AG09309 (cell line): ENCODE data around the gene CCDC191.

Source experiments
- DNase-seq: peaks from one replicate; pipeline ENCODE4 v3.0.0-alpha.2; 2010; ENCODE audit warnings: low read depth
- H3K4me3 ChIP-seq: 2 replicates; pipeline ENCODE4 v1.5.1; 2011; ENCODE audit warnings: mild to moderate bottlenecking, low read depth, low read length, moderate library complexity; ENCODE audit not compliant: control insufficient read depth
- TF ChIP-seq, protein P1 (sequence below): IDR thresholded peaks from 2 replicates; pipeline ENCODE4 v1.5.1; 2011; ENCODE audit warnings: mild to moderate bottlenecking, low read depth, low read length, inconsistent platforms; ENCODE audit not compliant: insufficient read depth, control insufficient read depth; ENCODE audit errors: missing control alignments

CCDC191 gene

DNA sequence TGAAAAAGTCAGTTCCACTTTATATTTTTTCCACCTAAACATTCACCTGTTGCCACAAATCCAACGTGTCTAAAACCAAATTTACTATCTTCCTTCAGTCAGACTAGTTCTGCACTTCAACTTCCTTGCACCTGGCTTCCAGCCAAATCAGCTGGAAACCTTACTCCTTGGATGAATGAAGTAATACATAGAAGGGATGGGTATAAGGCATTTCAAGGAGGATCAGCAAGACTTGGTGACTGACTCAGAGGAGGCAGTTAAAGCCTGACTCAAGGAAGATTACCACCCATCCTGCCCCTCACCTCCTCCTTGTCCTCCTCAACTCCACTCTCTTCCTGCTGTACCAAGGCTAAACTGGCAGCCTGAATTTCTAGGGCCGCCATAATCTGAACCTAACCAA is 37.3 kb upstream of the CCDC191 start:
- TF ChIP-seq, protein P1, sequence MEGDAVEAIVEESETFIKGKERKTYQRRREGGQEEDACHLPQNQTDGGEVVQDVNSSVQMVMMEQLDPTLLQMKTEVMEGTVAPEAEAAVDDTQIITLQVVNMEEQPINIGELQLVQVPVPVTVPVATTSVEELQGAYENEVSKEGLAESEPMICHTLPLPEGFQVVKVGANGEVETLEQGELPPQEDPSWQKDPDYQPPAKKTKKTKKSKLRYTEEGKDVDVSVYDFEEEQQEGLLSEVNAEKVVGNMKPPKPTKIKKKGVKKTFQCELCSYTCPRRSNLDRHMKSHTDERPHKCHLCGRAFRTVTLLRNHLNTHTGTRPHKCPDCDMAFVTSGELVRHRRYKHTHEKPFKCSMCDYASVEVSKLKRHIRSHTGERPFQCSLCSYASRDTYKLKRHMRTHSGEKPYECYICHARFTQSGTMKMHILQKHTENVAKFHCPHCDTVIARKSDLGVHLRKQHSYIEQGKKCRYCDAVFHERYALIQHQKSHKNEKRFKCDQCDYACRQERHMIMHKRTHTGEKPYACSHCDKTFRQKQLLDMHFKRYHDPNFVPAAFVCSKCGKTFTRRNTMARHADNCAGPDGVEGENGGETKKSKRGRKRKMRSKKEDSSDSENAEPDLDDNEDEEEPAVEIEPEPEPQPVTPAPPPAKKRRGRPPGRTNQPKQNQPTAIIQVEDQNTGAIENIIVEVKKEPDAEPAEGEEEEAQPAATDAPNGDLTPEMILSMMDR = no peak
- peak; percentile 58 for DNase-seq
- H3K4me3 ChIP-seq = no peak overlapping the region

DNA sequence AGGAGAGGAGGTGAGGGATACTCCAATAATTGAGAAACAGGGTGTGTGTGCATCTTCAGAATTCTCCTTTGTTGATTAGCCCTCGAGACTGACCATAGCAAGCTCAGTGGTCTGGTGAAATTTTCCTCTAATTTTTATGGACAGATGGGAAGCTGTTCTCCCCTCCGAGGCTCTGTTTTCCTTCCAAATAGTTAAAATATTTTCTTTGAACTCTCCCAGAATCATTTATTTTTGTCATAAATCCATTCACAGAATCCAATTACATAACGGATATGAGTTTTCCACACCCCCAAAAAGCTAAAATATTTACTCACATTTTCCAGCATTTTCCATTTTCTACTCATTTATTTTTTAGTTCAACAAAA is 36.7 kb upstream of the CCDC191 start:
- no peak for DNase-seq
- H3K4me3 ChIP-seq = no peak overlapping the region
- TF ChIP-seq, protein P1 = no peak

GRCh38 chr3:114092151-114093015 is 36.1 kb upstream of the CCDC191 start:
- DNase-seq = no peak
- TF ChIP-seq, protein P1 = no peak
- no peak overlapping the region for H3K4me3 ChIP-seq

GRCh38 chr3:114089675-114090074 is 33.3 kb upstream of the CCDC191 start:
- DNase-seq = no peak
- TF ChIP-seq, protein P1 = no peak
- no peak overlapping the region for H3K4me3 ChIP-seq

DNA sequence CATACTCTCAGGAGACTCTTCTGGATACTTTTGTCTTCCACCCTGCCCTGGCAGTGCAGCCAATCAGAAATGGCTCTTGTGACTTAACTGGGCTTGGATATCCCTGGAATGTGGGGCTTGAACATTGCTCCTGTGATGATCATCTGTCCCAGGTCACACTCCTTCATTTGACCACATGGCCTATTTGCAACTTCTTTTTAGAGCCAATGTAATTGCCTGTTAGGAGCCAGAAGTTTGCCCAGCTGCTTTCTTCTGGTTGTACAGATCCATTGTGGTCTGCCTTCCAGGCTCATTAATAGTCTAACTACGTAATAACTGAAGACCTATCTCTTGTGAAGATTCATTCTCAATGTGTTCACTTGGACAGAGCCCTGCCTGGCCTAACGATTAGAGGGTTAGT is 30.0 kb upstream of the CCDC191 start:
- no peak for DNase-seq
- TF ChIP-seq, protein P1 = no peak
- H3K4me3 ChIP-seq = no peak overlapping the region

GRCh38 chr3:114083112-114083511 is 26.8 kb upstream of the CCDC191 start:
- no peak overlapping the region for H3K4me3 ChIP-seq
- TF ChIP-seq, protein P1 = no peak
- no peak for DNase-seq
